H9 (cell line): ENCODE measurements around the gene TMEM169. TPM values are rescaled to one million over a fixed set of nuclear protein-coding genes. Genes with fewer than 3 reads are reported as not detected.

Experiments
- DNase-seq: peaks from one replicate; pipeline ENCODE4 v3.0.0-alpha.2; 2017
- H2AFZ ChIP-seq: one replicate; pipeline ENCODE4 v1.6.1; 2013; ENCODE audit warnings: mild to moderate bottlenecking, low read length, control low read depth, moderate library complexity
- H2AK5ac ChIP-seq: 2 replicates; pipeline ENCODE4 v1.6.1; 2013; ENCODE audit warnings: low read length, control low read depth, mixed read lengths; ENCODE audit not compliant: insufficient read length
- H2BK120ac ChIP-seq: one replicate; pipeline ENCODE4 v1.6.1; 2013; ENCODE audit warnings: low read depth, mild to moderate bottlenecking, low read length, control low read depth, inconsistent platforms; ENCODE audit not compliant: poor library complexity, severe bottlenecking
- H2BK12ac ChIP-seq: 2 replicates; pipeline ENCODE4 v1.6.1; 2013; ENCODE audit warnings: low read length, control low read depth, mixed read lengths, low read depth; ENCODE audit not compliant: insufficient read length
- H2BK15ac ChIP-seq: 2 replicates; pipeline ENCODE4 v1.6.1; 2013; ENCODE audit warnings: low read depth, low read length, control low read depth
- H2BK20ac ChIP-seq: one replicate; pipeline ENCODE4 v1.6.1; 2013; ENCODE audit warnings: low read depth, mild to moderate bottlenecking, low read length, control low read depth, inconsistent platforms; ENCODE audit not compliant: poor library complexity, severe bottlenecking
- H2BK5ac ChIP-seq: 2 replicates; pipeline ENCODE4 v1.6.1; 2013; ENCODE audit warnings: low read length, control low read depth, mixed read lengths; ENCODE audit not compliant: insufficient read length
- H3K14ac ChIP-seq: 2 replicates; pipeline ENCODE4 v1.6.1; 2013; ENCODE audit warnings: low read length, control low read depth; ENCODE audit not compliant: insufficient read depth
- H3K18ac ChIP-seq: 2 replicates; pipeline ENCODE4 v1.6.1; 2013; ENCODE audit warnings: low read depth, mild to moderate bottlenecking, mixed read lengths, low read length, control low read depth; ENCODE audit not compliant: insufficient read length
- H3K23ac ChIP-seq: 2 replicates; pipeline ENCODE4 v1.6.1; 2013; ENCODE audit warnings: low read length, control low read depth, mixed read lengths, low read depth; ENCODE audit not compliant: insufficient read length
- H3K23me2 ChIP-seq: 2 replicates; pipeline ENCODE4 v1.6.1; 2013; ENCODE audit warnings: low read depth, mild to moderate bottlenecking, mixed read lengths, low read length, control low read depth; ENCODE audit not compliant: insufficient read length, poor library complexity, severe bottlenecking
- H3K27ac ChIP-seq: 2 replicates; pipeline ENCODE4 v1.5.1; 2013; ENCODE audit warnings: low read length, control low read depth, mixed read lengths, low read depth; ENCODE audit not compliant: insufficient read length
- H3K27me3 ChIP-seq: 2 replicates; pipeline ENCODE4 v1.6.1; 2013; ENCODE audit warnings: low read length, control low read depth, inconsistent platforms; ENCODE audit not compliant: insufficient read depth
- H3K4ac ChIP-seq: 2 replicates; pipeline ENCODE4 v1.6.1; 2013; ENCODE audit warnings: low read depth, mild to moderate bottlenecking, control low read depth, inconsistent platforms, low read length, moderate library complexity
- H3K4me1 ChIP-seq: 2 replicates; pipeline ENCODE4 v1.6.1; 2013; ENCODE audit warnings: low read length, control low read depth, inconsistent platforms; ENCODE audit not compliant: insufficient read depth
- H3K4me2 ChIP-seq: 2 replicates; pipeline ENCODE4 v1.6.1; 2013; ENCODE audit warnings: low read length, control low read depth, mixed read lengths; ENCODE audit not compliant: insufficient read length, insufficient read depth
- H3K56ac ChIP-seq: 2 replicates; pipeline ENCODE4 v1.6.1; 2013; ENCODE audit warnings: low read depth, mild to moderate bottlenecking, mixed read lengths, low read length, control low read depth; ENCODE audit not compliant: insufficient read length
- H3K79me1 ChIP-seq: 2 replicates; pipeline ENCODE4 v1.6.1; 2013; ENCODE audit warnings: low read depth, mild to moderate bottlenecking, moderate library complexity, low read length, control low read depth, inconsistent platforms; ENCODE audit not compliant: insufficient read depth, poor library complexity, severe bottlenecking
- H3K79me2 ChIP-seq: 2 replicates; pipeline ENCODE4 v1.6.1; 2013; ENCODE audit warnings: low read length, control low read depth, inconsistent platforms; ENCODE audit not compliant: insufficient read depth
- H3K9ac ChIP-seq: 2 replicates; pipeline ENCODE4 v1.6.1; 2013; ENCODE audit warnings: low read length, control low read depth, mixed read lengths; ENCODE audit not compliant: insufficient read length; ENCODE audit errors: extremely low read depth
- H3K9me3 ChIP-seq: one replicate; pipeline ENCODE4 v1.6.1; 2013; ENCODE audit warnings: low read depth, low read length, inconsistent platforms; ENCODE audit not compliant: control insufficient read depth
- H3T11ph ChIP-seq: one replicate; pipeline ENCODE4 v1.6.1; 2013; ENCODE audit warnings: mild to moderate bottlenecking, low read length, control low read depth, inconsistent platforms
- H4K20me1 ChIP-seq: one replicate; pipeline ENCODE4 v1.6.1; 2013; ENCODE audit not compliant: control insufficient read depth, insufficient read length, insufficient read depth
- H4K5ac ChIP-seq: 2 replicates; pipeline ENCODE4 v1.6.1; 2013; ENCODE audit warnings: low read depth, mild to moderate bottlenecking, mixed read lengths, low read length, control low read depth; ENCODE audit not compliant: insufficient read length
- H4K8ac ChIP-seq: replicated peaks from 2 replicates; pipeline ENCODE4 v1.6.1; 2013; ENCODE audit warnings: low read length, control low read depth, mixed read lengths, low read depth; ENCODE audit not compliant: insufficient read length
- H4K91ac ChIP-seq: 2 replicates; pipeline ENCODE4 v1.6.1; 2013; ENCODE audit warnings: low read depth, mild to moderate bottlenecking, moderate library complexity, mixed read lengths, low read length, control low read depth; ENCODE audit not compliant: insufficient read length
- H3K27ac Mint-ChIP-seq, 3 experiments: 2 replicates in 2 of 3; 3 replicates in 1 of 3; pipeline ENCODE4 v1.8.0; 2020 to 2021; ENCODE audit warnings: mixed read lengths in 3 of 3, mild to moderate bottlenecking in 1 of 3, moderate library complexity in 1 of 3
- H3K27me3 Mint-ChIP-seq: 2 replicates; pipeline ENCODE4 v1.8.0; 2021; ENCODE audit warnings: low read depth, mild to moderate bottlenecking, moderate library complexity, mixed read lengths
- H3K36me3 Mint-ChIP-seq, 3 experiments: 2 replicates in 2 of 3; 3 replicates in 1 of 3; pipeline ENCODE4 v1.8.0; 2020 to 2021; ENCODE audit warnings: low read depth in 3 of 3, mixed read lengths in 3 of 3; ENCODE audit not compliant: insufficient read depth in 1 of 3
- H3K4me1 Mint-ChIP-seq, 2 experiments: 2 replicates each; pipeline ENCODE4 v1.8.0; 2020; ENCODE audit warnings: mixed read lengths in 2 of 2
- H3K4me3 Mint-ChIP-seq, 2 experiments: 2 replicates in 1 of 2; 3 replicates in 1 of 2; pipeline ENCODE4 v1.8.0; 2020 to 2021; ENCODE audit warnings: mild to moderate bottlenecking in 2 of 2, mixed read lengths in 2 of 2, moderate library complexity in 1 of 2
- H3K9me3 Mint-ChIP-seq, 2 experiments: 2 replicates in 1 of 2; 3 replicates in 1 of 2; pipeline ENCODE4 v1.8.0; 2020; ENCODE audit warnings: mild to moderate bottlenecking in 2 of 2, mixed read lengths in 2 of 2, moderate library complexity in 1 of 2
- CTCF ChIP-seq: fragments of 200-600 bp; sonication (generic); conservative IDR thresholded peaks from 3 replicates; pipeline ENCODE4 v1.8.0; 2021; ENCODE audit warnings: antibody characterized with exemption, mild to moderate bottlenecking
- WGBS: extraction: QIAGEN DNeasy Blood & Tissue Kit; methylation state at CpG from one replicate; pipeline ENCODE4 v1.1.7; 2013; ENCODE audit warnings: missing lambda C conversion rate, low lambda C conversion rate, mixed read lengths; ENCODE audit not compliant: insufficient read length; ENCODE audit errors: extremely low coverage; 5-methylcytosine and 5-hydroxymethylcytosine counted together
- total RNA-seq: library from RNA; stranded (reverse); gene quantifications from 2 replicates; pipeline ENCODE4 v1.2.1, GENCODE V29; 2021

The TMEM169 gene
- total RNA-seq, 1 experiment from 2014 or later = 1.0 TPM

GRCh38 chr2:216098421-216099334 is 17.0 kb downstream of the TMEM169 start:
- no peak for DNase-seq
- H3K18ac ChIP-seq = no peak overlapping the region
- no peaks in the 10 kb centered on the region for H3K27me3 ChIP-seq
- no peak overlapping the region for H3K4ac ChIP-seq
- no peak overlapping the region for H3T11ph ChIP-seq
- no peak overlapping the region for H2AFZ ChIP-seq
- H3K4me2 ChIP-seq = no peak overlapping the region
- no peak for TF ChIP-seq CTCF
- Mint-ChIP-seq H3K4me1 (no peaks in the 10 kb centered on the region), H3K9me3 (no peaks in the 10 kb centered on the region), H3K27me3 (peaks cover 4% of the 10 kb centered on the region), H3K36me3 (peaks cover 0 to 2% (median 0%) of the 10 kb centered on the region in 3 experiments; a peak in 2 of 7 replicates), H3K4me3 (no peak overlapping the region), H3K27ac (no peak overlapping the region)
- no peaks in the 10 kb centered on the region for H3K79me1 ChIP-seq
- H4K5ac ChIP-seq = no peak overlapping the region
- H4K8ac ChIP-seq = no peak overlapping the region
- WGBS = 100% methylated on average over 8 of the region's 9 CpGs
- H2BK120ac ChIP-seq = no peak overlapping the region
- no peaks in the 10 kb centered on the region for H3K79me2 ChIP-seq
- no peak overlapping the region for H3K56ac ChIP-seq
- H4K91ac ChIP-seq = no peak overlapping the region
- no peak overlapping the region for H3K23ac ChIP-seq
- no peak overlapping the region for H3K27ac ChIP-seq
- no peaks in the 10 kb centered on the region for H3K9me3 ChIP-seq
- H2BK15ac ChIP-seq = no peak overlapping the region
- H2BK12ac ChIP-seq = no peak overlapping the region
- H2AK5ac ChIP-seq = no peak overlapping the region
- H3K4me1 ChIP-seq = no peaks in the 10 kb centered on the region
- no peak overlapping the region for H2BK5ac ChIP-seq
- no peaks in the 10 kb centered on the region for H3K23me2 ChIP-seq
- no peak overlapping the region for H2BK20ac ChIP-seq
- H3K14ac ChIP-seq = no peak overlapping the region
- H3K9ac ChIP-seq = no peak overlapping the region
- H4K20me1 ChIP-seq = no peaks in the 10 kb centered on the region
